ENCODE measurements around the gene SERAC1. TPM values are rescaled to one million over a fixed set of nuclear protein-coding genes. Genes with fewer than 3 reads are reported as not detected.
A peak's percentile ranks its signal among the peaks of the same experiment; 100 is the strongest.

Gene SERAC1
- 8.0 and 8.3 TPM in 2 replicates for total RNA-seq (2013; cell fraction: nucleolus; rRNA removed)
- total RNA-seq (2014; rRNA removed) (2.6 and 3.1 TPM in 2 replicates), total RNA-seq (2014; rRNA removed; fragmentation: Illumina TruSeq; extraction: Trizol) (2.0 and 2.2 TPM in 2 replicates), total RNA-seq (2021) (1.6 and 1.7 TPM in 2 replicates), polyA plus RNA-seq (2011; rRNA removed) (2.9 and 4.1 TPM in 2 replicates), polyA plus RNA-seq (2014; fragmentation: Illumina TruSeq; extraction: Trizol) (1.8 and 1.9 TPM in 2 replicates), polyA plus RNA-seq (2014; fragmentation: Nextera tagmentation; extraction: Ambion mirVana) (under 1 TPM; 0.76 to 0.88 TPM), polyA plus RNA-seq (2014; rRNA removed) (1.4 and 2.2 TPM in 2 replicates), polyA plus RNA-seq (2016; fragmentation: Nextera tagmentation; extraction: Ambion mirVana) (1 to 10 TPM; 2.7 TPM), polyA minus RNA-seq (2011; rRNA and poly(A)+ RNA removed) (1.8 and 2.9 TPM in 2 replicates), Bru-seq, nascent RNA (percentile 52 among the genes with signal in this experiment), BruChase-seq, experiment 1, labeled RNA remaining after a 6-hour chase (percentile 47 among the genes with signal in this experiment), BruChase-seq, experiment 2, labeled RNA remaining after a 2-hour chase (percentile 51 among the genes with signal in this experiment)
- polyA plus RNA-seq (2011; ENCODE audit: low read depth): 0.54 TPM
- 1.3 and 1.5 TPM in 2 replicates for polyA plus RNA-seq (2011; cell fraction: cytosol; rRNA removed)
- polyA plus RNA-seq (2011; cell fraction: nucleus; rRNA removed): 2.5 and 2.8 TPM in 2 replicates
- polyA plus RNA-seq (2012): 0.62 and 0.98 TPM in 2 replicates
- 0.94 and 1.4 TPM in 2 replicates for polyA minus RNA-seq (2011; cell fraction: cytosol; rRNA and poly(A)+ RNA removed)
- 2.1 and 3.2 TPM in 2 replicates for polyA minus RNA-seq (2011; cell fraction: nucleus; rRNA and poly(A)+ RNA removed)
- long read RNA-seq, experiment 1: 0 reads
- long read RNA-seq, experiment 2, full-length matches to known transcripts: 2 of 6 reads
- long read RNA-seq, experiment 2, partial matches to known transcripts: 2 of 6 reads
- long read RNA-seq, experiment 2, other reads (novel, unspliced or antisense): 2 of 6 reads

DNA sequence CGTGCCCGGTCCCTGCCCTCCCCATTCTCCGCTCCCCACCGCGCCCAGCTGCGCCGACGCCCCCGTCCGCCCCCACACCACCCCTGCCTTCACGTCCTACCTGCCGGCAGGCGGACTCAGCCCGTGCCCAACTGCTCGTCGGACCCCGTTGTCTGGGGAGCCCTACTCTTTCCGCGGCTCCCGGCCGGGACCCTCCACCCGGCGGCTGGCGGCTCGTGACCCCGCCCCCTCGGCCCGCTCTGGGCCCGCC is at the start of gene SERAC1:
Gene SERAC1, minus strand, starts transcription at position 223 of the 250 bp plus-strand sequence. CDS start 9,899 bp downstream, outside the sequence.
- RAD21 ChIA-PET (ENCODE audit: unreplicated experiment): no interaction called here
- no peak for FAIRE-seq
- 0% methylated on average over 4 of the region's 29 CpGs for WGBS (ENCODE audit: insufficient coverage, insufficient replicate concordance, low lambda C conversion rate, missing lambda C conversion rate)

More for the DNA sequence above, at the start of gene SERAC1:
- ATAC-seq (peak; percentile 85), DNase-seq (ENCODE audit: low read depth, low spot score) (no peak)
- BruUV-seq (replicated peaks): no TSS peak
- Histone ChIP-seq H3K4me2 (ENCODE audit: control insufficient read depth, insufficient read depth) (peak within 1 kb of the TSS; percentile 96), H3K79me2 (ENCODE audit: control insufficient read depth, insufficient read depth, low read length) (no peaks in the 10 kb centered on the region), H2AFZ (ENCODE audit: control insufficient read depth, low read depth, low read length) (peak within 1 kb of the TSS; percentile 97), H3K9ac (ENCODE audit: control insufficient read depth, insufficient read depth, low read length) (peak within 1 kb of the TSS; percentile 87), H3K27ac (ENCODE audit: control insufficient read depth, insufficient read depth) (peak within 1 kb of the TSS; percentile 78), H3K4me3 (peak within 1 kb of the TSS; percentile 83), H3K4me1 (ENCODE audit: control insufficient read depth, insufficient read depth, low read length) (no peaks in the 10 kb centered on the region), H3K9me3 (replicated peaks; ENCODE audit: control insufficient read depth, insufficient read depth, low read length) (no peaks in the 10 kb centered on the region), H4K20me1 (ENCODE audit: control insufficient read depth, insufficient read depth) (no peaks in the 10 kb centered on the region), H3K27me3 (replicated peaks in 1 of 2; ENCODE audit: control insufficient read depth in 2 of 2, insufficient read depth in 2 of 2, low read length in 1 of 2) (no peaks in the 10 kb centered on the region), H3K36me3 (ENCODE audit: control insufficient read depth in 2 of 2, insufficient read depth in 2 of 2, low read length in 1 of 2) (no peaks in the 10 kb centered on the region)
- in situ Hi-C loops (cut with MboI): no loop called here
- TF ChIP-seq EGR1 (IDR thresholded peaks at IDR 0.05; ENCODE audit: borderline replicate concordance in 1 of 2, low read depth in 2 of 2, low read length in 2 of 2): peak in 1 of 2 experiments; percentile 88; a peak in 2 of 3 replicates
- TF ChIP-seq GABPA (IDR thresholded peaks at IDR 0.05; ENCODE audit: low read depth): no peak
- TF ChIP-seq, protein P1, sequence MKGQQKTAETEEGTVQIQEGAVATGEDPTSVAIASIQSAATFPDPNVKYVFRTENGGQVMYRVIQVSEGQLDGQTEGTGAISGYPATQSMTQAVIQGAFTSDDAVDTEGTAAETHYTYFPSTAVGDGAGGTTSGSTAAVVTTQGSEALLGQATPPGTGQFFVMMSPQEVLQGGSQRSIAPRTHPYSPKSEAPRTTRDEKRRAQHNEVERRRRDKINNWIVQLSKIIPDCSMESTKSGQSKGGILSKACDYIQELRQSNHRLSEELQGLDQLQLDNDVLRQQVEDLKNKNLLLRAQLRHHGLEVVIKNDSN (IDR thresholded peaks at IDR 0.05; ENCODE audit: borderline replicate concordance, extremely low read length, insufficient read depth, low read depth, low read length): peak; percentile 43
- SMC1A ChIA-PET (ENCODE audit: uncharacterized antibody, unreplicated experiment): interaction anchor here (0.6 to 1.2 kb wide), 2 partner anchors 18 to 57 kb away, joined by 3 to 4 read pairs; no protein-coding TSS in a partner anchor
- intact Hi-C loops (cut with micrococcal nuclease; ENCODE audit: unreplicated experiment): loop anchor here (1.0 kb wide), 1 partner anchor 39 kb away; no protein-coding TSS in a partner anchor
- POLR2A ChIA-PET: interaction anchor here (0.7 to 1.1 kb wide), 2 partner anchors 9 to 677 kb away, joined by 3 to 5 read pairs; no protein-coding TSS in a partner anchor
- CTCF ChIA-PET: no interaction called here

Measured in GM12878 (cell line).